ENCODE results near the gene OCA2.
"Not testable (repeated sequence)": the region's sequence is repeated elsewhere in the genome, so short reads cannot be mapped to it uniquely, and the experiment has no call there.

Gene OCA2

DNA sequence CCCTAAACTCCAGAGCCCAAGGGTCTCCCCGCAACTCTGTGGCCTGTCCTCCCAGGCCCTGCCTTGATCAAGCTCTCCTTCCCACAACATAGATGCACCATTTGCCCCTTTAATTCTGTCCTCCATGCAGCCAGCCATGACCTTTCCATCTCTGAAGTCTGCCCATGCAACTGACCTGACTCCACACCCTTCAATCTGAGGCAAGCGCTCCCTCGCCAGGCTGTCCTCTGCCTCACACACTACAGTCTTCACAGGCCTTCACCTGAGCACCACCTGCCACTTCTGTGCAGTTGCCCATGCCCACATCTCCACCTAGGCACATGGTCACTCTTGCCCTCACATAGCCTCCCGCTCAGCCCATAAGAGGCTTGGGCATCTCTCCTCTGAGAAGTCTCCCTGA lies 244.0 kb downstream of the OCA2 start:
- DNase-seq (ENCODE audit: low read depth): no peak
- no peak overlapping the region for H3K4me3 ChIP-seq (replicated peaks; ENCODE audit: low read depth, low read length)
- TF ChIP-seq, protein P1, sequence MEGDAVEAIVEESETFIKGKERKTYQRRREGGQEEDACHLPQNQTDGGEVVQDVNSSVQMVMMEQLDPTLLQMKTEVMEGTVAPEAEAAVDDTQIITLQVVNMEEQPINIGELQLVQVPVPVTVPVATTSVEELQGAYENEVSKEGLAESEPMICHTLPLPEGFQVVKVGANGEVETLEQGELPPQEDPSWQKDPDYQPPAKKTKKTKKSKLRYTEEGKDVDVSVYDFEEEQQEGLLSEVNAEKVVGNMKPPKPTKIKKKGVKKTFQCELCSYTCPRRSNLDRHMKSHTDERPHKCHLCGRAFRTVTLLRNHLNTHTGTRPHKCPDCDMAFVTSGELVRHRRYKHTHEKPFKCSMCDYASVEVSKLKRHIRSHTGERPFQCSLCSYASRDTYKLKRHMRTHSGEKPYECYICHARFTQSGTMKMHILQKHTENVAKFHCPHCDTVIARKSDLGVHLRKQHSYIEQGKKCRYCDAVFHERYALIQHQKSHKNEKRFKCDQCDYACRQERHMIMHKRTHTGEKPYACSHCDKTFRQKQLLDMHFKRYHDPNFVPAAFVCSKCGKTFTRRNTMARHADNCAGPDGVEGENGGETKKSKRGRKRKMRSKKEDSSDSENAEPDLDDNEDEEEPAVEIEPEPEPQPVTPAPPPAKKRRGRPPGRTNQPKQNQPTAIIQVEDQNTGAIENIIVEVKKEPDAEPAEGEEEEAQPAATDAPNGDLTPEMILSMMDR (IDR thresholded peaks at IDR 0.05; ENCODE audit: low read length, missing control alignments): no peak

DNA sequence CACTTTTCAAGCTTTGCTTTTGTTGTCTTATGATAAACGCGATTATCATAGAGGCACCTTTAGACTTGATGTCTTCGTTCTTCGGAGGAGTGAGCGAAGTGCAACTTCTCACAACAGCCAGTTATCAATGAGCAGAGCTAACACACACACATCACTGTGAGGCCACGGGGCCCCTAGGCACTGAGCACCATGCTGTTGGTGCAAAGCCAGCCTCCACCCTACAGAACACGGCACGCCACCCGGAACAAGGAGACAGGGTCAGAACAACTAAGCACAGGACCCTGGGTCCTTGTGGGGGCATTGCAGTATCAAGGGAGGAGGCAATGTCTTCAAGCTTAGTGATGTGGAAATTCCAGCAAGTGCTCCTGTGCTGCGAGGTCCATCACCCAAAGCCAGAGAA lies 244.5 kb downstream of the OCA2 start:
- DNase-seq (ENCODE audit: low read depth): no peak
- TF ChIP-seq, protein P1 (IDR thresholded peaks at IDR 0.05; ENCODE audit: low read length, missing control alignments): no peak

DNA sequence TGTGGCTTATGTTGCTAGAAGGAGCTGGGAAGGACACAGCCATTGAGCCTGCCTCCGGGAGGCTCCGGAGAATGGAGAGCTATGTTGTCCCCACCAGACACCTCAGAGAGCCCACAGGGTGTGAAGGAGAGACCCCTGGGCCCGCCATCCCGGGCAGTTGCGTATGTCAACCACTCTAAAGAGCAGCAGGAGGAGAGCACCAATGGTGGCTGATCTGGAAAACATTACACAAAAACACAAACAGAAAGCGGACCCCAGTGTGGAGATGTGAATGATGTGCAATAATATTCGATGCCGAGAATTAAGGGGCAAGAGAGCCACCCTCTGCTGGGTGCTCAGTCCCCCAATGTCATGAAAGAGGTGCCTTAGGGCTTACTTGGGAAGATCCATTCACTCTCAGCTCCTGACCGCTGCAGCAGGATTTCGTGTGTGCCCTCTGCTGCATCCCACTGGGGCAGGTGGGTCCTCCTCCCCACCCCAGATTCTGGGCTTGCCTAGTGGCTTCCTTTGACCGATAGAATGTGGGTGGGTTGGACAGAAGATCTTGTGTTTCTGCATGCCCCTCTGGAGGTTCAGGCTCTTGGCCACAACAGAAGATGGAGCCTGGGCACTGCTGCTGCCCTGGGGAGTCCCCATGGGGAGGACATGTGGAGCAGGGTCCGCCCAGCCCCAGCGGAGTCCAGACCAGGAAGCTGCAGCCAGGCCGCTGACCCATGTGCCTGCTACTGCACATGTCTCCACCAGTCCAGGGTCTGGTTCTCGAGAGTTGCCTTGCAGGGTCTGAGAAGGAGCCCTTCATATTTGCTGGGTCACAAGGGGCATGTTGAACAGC lies 245.3 kb downstream of the OCA2 start:
- no peak overlapping the region for H3K4me3 ChIP-seq (replicated peaks; ENCODE audit: low read depth, low read length)
- no peak for DNase-seq (ENCODE audit: low read depth)
- TF ChIP-seq, protein P1 (IDR thresholded peaks at IDR 0.05; ENCODE audit: low read length, missing control alignments): no peak

More for the DNA sequence above, 244.5 kb downstream of the OCA2 start:
- no peak overlapping the region for H3K4me3 ChIP-seq (replicated peaks; ENCODE audit: low read depth, low read length)

GRCh38 chr15:27851858-27852210 lies 247.3 kb downstream of the OCA2 start:
- TF ChIP-seq, protein P1 (IDR thresholded peaks at IDR 0.05; ENCODE audit: low read length, missing control alignments): no peak
- no peak for DNase-seq (ENCODE audit: low read depth)
- H3K4me3 ChIP-seq (replicated peaks; ENCODE audit: low read depth, low read length): no peak overlapping the region

DNA sequence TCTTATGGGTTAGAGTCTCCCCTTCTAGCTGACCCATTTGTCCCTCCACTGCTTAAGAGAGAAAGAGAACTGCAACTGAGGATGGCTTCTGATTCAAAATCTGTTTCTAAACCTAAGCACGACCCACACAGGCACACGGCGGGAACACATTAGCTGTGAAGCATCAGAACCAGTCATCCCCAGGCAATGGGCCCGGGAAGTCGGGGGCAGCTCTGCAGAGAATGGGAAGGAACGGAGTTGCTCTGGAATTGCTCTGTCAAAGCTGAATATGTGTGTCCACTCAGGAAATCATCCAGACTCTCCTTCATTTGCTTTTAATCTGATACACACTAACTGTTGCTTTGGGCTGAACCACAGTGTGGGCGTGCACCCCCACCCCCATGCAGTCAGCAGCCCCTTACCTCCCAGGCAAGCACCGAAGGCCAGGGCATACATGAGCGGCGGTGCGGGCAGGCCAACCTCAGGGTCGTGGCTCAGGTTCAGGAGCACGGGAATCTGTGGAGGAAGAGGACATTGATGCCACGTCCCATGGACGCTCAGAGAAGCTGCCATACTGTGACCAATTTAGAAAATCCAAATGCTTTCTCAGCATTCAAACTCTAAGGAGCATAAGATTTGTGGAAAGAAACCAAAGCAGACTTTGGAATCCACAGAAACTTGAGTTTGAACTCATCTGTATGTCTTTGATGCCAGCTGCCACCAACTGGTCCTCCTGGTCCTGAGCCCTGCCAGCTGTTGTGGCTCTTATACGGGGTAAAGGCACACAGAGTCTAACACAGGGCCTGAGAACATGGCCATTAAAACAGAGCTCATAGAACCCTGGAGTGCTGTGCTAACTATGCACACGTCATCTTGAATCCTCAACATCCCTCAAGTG lies 247.9 kb downstream of the OCA2 start:
- no peak overlapping the region for H3K4me3 ChIP-seq (replicated peaks; ENCODE audit: low read depth, low read length)
- TF ChIP-seq, protein P1 (IDR thresholded peaks at IDR 0.05; ENCODE audit: low read length, missing control alignments): no peak
- DNase-seq (ENCODE audit: low read depth): no peak

DNA sequence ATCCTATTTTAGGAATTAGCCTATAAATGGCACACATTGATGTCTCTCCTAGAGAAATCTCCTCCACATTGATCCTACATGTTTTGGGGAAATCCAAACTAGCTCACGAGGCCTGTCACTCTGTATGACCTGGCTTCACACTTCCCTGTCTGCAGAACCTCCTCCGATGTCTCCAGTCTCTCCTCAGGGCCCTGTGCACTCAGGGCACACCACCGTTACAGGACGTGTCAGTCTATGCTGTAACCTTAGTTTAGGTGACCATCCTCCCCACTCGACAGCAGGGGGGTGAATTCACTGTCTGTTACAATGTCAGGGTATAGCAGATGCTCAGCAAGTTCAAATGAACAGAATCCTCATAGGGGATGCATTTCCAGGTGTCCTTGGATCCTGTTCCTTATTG lies 249.1 kb downstream of the OCA2 start:
- DNase-seq (ENCODE audit: low read depth): no peak
- no peak overlapping the region for H3K4me3 ChIP-seq (replicated peaks; ENCODE audit: low read depth, low read length)
- TF ChIP-seq, protein P1 (IDR thresholded peaks at IDR 0.05; ENCODE audit: low read length, missing control alignments): no peak

- not testable (repeated sequence) for H3K4me3 ChIP-seq (replicated peaks; ENCODE audit: low read depth, low read length); DNase-seq (ENCODE audit: low read depth)
Observed at GRCh38 chr15:27848936-27849335, 250.2 kb downstream of the OCA2 start.

Data from fibroblast of pulmonary artery (primary cell).